Retinal pigment epithelial cell (primary cell): ENCODE data around the gene SLC24A3.
"Not testable (repeated sequence)": the region's sequence is repeated elsewhere in the genome, so short reads cannot be mapped to it uniquely, and the experiment has no call there.

ENCODE experiments used
- DNase-seq: peaks from one replicate; pipeline ENCODE4 v3.0.0-alpha.2; 2010; ENCODE audit warnings: low read depth
- H3K4me3 ChIP-seq: 2 replicates; pipeline ENCODE4 v1.5.1; 2011; ENCODE audit warnings: mild to moderate bottlenecking, low read length, control low read depth, moderate library complexity
- TF ChIP-seq, protein P1 (sequence below): conservative IDR thresholded peaks from 2 replicates; pipeline ENCODE4 v1.5.1; 2011; ENCODE audit warnings: low read depth, low read length, control low read depth, inconsistent platforms

The SLC24A3 gene

DNA sequence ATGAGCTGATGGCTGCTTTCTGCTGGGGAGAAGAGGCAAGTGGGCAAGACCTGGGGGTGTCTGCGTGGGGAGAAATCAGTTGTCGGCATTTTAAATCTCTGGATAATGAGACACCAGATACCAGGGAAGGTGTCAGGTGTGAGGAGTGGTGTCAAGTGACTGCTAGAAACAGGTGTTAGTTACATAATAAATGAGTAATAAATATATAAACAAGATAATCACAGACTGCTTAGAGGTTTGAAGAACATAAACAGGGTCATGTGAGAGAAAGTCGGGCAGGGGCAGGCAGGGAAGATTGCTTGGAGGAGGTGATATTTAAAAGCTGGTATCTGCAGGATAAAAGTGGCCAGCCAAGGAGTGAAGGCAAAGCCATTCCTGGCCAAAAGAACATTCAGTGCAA, 458.4 kb downstream of the SLC24A3 start:
- H3K4me3 ChIP-seq, result no peak overlapping the region
- no peak for DNase-seq
- TF ChIP-seq, protein P1, sequence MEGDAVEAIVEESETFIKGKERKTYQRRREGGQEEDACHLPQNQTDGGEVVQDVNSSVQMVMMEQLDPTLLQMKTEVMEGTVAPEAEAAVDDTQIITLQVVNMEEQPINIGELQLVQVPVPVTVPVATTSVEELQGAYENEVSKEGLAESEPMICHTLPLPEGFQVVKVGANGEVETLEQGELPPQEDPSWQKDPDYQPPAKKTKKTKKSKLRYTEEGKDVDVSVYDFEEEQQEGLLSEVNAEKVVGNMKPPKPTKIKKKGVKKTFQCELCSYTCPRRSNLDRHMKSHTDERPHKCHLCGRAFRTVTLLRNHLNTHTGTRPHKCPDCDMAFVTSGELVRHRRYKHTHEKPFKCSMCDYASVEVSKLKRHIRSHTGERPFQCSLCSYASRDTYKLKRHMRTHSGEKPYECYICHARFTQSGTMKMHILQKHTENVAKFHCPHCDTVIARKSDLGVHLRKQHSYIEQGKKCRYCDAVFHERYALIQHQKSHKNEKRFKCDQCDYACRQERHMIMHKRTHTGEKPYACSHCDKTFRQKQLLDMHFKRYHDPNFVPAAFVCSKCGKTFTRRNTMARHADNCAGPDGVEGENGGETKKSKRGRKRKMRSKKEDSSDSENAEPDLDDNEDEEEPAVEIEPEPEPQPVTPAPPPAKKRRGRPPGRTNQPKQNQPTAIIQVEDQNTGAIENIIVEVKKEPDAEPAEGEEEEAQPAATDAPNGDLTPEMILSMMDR, result no peak

DNA sequence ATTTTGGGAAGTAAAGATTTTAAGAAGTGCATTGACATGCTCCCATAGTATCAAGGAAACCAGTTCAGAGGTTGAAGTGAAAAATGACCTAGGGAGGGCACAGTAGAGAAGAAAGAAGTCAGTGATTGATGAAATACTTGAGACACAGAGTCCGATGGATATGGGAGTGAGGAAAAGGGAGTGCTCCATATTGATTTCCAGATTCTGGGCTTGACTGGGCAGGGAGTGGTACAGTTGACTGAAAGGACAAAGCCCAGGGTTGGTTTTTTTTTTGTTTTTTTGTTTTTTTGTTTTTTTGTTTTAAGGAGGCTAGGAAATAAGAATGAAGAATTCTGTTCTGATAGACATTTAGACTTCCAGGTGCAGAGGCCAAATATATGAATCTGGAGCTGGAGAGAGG, 458.9 kb downstream of the SLC24A3 start:
- no peak for DNase-seq
- TF ChIP-seq, protein P1, result no peak
- no peak overlapping the region for H3K4me3 ChIP-seq

DNA sequence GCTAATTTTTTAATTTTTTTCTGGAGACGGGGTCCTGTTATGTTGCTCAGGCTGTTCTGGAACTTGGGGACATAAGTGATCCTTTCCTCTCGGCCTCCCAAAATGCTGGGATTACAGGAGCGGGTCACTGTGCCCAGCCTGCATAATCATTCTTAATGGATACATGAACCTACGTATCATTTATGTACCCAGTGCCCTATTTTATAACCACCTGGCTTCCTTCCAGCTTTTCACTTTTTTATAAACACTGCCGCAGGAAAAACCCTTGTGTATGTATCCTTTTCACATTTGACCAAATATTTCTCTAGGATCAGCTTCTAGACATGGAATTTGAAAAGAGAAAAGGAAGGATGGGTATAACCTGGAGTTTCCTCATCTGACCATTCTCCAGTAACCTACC, 460.1 kb downstream of the SLC24A3 start:
- TF ChIP-seq, protein P1, result no peak
- DNase-seq, result no peak
- no peak overlapping the region for H3K4me3 ChIP-seq

DNA sequence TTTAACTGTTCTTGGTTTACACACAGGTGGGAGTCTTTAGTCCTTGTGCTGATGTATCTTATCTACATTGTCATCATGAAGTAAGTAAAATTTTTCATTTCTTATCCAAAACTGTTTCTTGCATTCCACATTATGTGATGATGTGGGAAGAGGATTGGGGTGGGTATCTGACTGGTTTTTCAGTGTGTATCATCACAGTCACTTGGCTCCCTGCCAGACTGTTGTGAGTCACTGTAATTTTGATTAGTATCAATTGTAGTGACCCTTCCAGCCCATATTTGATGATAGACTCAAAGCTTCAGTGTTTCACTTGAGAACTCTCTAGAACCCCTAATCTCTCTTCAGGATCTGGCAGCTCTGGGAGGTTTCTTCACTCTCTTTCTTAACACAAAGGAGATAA, 461.1 kb downstream of the SLC24A3 start:
- no peak for DNase-seq
- no peak overlapping the region for H3K4me3 ChIP-seq
- TF ChIP-seq, protein P1, result no peak

DNA sequence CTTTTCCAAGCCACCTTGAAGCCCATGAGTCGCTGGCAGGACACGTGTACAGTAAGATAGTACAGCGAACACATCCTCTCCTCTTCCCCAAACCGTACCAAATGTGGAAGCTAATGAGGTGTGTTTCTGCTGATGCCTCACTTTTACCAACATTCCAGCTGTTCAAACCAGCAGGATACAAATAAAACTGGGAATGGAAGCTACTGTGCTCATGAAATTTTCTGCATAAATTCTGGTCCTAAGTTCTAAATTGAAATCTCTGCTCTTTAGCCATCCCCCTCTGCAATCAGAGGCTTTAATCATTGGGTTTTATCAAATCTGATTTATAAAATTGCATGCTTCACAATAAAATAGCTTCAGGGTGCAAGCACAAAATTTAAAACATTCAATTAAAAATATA, 463.8 kb downstream of the SLC24A3 start:
- no peak overlapping the region for H3K4me3 ChIP-seq
- TF ChIP-seq, protein P1, result no peak
- DNase-seq, result no peak

DNA sequence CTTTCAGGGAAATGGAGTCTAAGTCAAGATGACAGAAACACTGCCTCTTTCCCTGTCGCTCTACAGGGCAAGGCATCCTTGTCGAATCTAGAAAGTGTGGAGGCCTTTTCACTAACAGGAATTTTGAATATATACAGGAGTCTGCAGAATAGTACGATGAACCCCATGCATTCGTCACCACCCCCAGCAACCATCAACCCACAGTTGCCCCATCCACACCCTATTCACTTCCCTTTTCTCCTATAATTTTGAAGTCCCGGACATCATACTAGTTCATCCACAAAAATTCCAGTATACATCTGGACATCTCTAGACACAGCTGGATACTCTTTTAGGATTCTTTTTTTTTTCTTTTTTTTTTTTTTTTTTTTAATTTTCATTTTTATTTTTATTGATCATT, 464.9 kb downstream of the SLC24A3 start:
- no peak for DNase-seq
- H3K4me3 ChIP-seq, result no peak overlapping the region
- TF ChIP-seq, protein P1, result no peak

DNA sequence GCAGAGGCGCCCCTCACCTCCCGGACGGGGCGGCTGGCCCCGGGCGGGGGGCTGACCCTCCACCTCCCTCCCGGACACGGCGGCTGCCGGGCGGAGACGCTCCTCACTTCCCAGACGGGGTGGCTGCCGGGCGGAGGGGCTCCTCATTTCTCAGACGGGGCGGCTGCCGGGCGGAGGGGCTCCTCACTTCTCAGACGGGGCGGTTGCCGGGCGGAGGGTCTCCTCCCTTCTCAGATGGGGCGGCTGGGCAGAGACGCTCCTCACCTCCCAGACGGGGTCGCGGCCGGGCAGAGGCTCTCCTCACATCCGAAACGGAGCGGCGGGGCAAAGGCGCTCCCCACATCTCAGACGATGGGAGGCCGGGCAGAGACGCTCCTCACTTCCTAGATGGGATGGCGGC, 466.1 kb downstream of the SLC24A3 start:
- not testable (repeated sequence) for DNase-seq, H3K4me3 ChIP-seq

DNA sequence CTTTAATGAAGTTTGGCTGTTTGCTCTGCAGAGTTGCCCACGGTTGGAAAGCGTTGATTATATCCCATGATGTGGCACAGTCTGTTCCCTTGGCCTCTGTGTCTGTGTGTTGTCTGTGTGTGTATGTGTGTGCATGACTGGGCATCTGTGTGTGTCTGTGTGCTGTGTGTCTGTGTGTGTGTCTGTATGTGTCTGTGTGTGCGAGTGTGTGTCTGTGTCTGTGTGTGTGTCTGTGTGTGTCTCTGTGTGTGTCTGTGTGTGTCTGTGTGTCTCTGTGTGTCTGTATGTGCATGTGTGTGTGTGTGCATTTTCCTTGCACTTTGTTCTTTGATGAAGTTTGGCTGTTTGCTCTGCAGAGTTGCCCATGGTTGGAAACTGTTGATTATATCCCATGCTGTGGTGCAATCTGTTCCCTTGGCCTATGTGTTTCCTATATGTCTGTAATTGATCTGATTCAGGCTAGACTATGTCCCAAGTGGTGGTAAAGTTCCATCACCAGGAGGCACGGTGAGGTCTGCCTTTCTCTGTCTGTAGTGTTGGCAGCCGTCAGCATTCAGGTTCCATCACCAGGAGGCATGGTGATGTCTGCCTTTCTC, 467.6 kb downstream of the SLC24A3 start:
- H3K4me3 ChIP-seq, result no peak overlapping the region
- no peak for DNase-seq
- TF ChIP-seq, protein P1, result no peak
